HG02759 (cell line): ENCODE data around the gene RNF144B.
"Not testable (repeated sequence)": the region's sequence is repeated elsewhere in the genome, so short reads cannot be mapped to it uniquely, and the experiment has no call there.

Source experiments
- ATAC-seq: cut with Tn5 transposase; IDR thresholded peaks from one replicate; pipeline ENCODE4 v1.9.1; 2021; ENCODE audit warnings: mild to moderate bottlenecking, moderate library complexity; ENCODE audit not compliant: unreplicated experiment

The RNF144B gene

DNA sequence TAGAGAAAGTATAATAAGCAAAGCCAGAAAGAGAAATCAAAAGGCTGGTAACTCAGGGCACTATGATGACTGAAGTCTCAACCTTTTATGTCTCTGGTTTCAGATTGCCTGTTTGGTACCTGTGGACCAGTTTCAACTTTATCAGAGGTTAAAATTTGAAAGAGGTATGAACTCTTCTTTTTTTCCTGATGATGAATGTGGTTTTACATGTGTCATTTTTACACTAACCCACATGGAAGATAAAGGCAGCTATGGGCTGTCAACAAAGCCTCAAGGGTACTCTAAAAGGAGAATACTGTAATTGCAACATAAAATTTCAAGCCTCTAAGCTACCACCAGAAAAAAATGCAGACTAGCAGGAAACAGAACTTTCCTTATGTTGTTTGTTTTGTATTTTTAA, 52.4 kb downstream of the RNF144B start:
- no peak for ATAC-seq

DNA sequence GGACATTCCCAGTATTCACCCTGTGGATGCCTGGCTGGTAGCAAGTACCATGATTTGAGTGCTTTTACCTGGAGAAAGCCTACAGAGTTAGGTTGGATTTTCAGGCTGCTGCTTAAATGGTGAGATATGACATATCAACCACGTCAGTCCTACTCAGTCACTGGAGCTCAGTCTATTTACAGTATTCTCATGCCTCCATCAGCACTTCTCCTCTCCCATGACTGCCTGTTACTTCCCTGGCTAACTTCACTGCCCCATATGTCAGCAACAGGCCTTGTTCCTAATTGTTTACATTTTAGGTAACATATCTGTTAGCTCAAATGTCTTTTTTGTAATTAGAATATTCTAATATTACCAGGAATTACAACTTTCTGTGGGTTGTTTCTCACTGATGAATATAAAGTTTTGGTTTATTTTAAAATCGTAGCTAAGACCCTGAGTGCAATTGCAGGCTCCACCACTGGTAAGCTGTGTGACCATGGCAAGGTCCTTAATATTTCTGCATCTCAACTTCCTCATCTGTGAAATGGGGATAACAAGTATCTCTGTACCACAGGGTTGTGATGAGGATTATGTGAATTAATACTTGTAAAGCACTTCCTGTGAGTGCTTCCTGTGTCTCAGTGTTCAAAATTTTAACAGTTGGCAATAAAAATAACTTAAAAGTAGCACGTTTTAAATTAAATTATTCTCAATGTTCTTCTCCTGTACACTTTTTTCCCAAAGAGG, 54.3 kb downstream of the RNF144B start:
- no peak for ATAC-seq

DNA sequence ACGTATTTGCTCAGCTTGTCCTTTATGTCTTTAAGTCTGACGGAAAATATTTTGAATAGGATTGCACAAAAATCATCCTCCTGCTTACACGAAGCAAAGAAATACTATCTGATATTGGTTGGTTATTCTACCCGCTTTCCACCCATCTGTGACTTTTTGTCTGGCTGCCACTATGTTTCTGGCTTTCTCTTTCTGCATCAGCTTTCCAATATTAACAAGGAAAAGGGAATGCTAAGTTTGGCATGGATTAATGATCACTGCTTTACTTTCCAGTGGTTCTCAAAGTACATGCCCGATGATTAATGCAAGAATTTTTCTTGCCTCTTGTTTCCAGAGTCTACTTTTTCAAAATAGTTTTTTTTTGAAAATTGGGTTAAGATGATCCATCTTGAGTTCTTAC, 57.0 kb downstream of the RNF144B start:
- no peak for ATAC-seq

DNA sequence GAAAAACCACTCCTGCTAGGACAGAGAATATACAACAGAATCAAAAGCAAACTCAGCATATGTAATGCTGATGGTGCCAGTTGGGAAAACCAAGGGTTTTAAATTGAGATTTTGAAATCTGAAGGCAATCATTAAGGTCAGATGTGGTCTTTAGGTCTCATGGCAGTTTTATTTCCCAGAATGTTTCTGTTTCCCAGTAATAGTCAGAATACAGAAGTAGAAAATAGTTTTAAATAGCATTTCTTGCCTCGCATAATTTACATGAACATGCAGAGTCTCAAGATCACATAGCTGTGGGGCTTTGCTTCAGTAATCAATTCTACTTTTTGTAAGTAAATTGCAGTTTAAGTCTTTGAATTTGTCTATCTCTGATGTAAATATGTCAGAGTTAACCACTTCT, 58.1 kb downstream of the RNF144B start:
- ATAC-seq, result no peak

DNA sequence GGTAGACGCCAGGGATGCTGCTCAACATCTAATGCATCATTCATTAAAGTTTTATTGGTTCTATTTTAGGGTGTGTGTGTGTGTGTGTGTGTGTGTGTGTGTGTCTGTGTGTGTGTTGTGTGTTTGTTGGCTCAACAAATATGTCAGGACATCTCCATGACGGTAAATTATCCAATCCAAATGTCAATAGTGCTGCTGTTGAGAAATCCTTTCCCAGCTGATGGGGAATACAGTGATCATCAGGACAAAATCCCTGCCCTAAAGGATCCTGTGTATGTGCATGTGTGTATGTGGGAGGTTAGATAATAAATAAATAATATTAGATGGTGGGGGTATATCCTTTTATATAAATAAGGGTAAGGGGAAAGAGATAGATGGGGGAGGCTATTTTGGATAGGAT, 59.6 kb downstream of the RNF144B start:
- ATAC-seq, result no peak

DNA sequence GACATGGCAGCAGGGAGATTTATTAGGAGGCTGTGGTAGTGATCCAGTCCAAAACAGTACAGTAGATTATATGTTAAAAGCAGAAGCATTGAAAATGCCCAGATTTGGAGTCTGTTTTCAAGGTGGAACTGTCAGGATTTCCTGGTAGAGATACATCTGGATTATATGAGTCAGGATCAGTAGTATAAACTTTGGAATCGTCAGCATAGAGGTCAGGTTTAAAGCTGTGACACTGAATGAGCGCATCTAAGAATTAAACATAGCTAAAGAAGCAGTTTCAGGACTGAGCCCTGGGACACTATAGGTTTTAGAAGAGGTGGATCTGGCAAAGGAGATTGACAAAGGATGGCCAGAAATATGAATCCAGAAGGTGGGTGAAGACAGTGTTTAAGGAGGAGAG, 60.4 kb downstream of the RNF144B start:
- ATAC-seq, result no peak

DNA sequence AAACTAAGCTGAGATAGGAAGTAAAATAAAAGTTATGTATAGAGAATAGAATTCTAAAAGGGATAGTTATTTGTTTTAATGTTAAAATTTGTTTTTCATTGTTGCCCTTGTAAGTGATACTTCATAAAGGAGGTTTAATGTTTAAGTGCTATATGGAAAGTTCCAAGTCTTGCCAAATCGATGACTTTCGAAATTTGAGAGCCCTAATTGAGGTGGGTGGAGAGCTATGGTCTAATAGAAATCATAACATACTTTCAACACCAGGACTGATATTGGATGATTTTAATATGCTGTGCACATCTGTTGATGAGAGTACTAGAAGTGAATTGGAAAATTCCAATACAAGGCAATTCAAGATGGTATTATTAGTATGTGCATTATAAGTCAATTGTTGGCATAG, 64.6 kb downstream of the RNF144B start:
- ATAC-seq, result no peak

DNA sequence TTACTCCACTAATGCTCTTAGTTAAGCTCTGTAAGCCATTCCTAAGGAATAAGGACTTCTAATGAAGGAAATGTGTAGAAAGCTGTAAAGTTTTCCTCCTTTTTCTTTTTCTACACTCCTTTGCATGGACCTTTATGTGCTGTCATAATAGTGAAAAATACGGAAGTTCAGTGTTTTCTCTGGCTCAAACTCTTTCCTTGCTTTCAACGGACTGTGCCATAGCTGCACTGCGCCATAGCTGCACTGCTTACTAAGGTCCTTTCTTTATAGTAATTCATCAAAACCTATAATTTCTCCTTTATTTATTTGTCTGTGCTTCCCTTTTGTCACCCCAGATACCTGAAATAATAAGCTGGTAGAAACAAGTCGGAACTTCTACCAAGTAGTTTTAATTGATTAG, 67.3 kb downstream of the RNF144B start:
- ATAC-seq, result no peak

DNA sequence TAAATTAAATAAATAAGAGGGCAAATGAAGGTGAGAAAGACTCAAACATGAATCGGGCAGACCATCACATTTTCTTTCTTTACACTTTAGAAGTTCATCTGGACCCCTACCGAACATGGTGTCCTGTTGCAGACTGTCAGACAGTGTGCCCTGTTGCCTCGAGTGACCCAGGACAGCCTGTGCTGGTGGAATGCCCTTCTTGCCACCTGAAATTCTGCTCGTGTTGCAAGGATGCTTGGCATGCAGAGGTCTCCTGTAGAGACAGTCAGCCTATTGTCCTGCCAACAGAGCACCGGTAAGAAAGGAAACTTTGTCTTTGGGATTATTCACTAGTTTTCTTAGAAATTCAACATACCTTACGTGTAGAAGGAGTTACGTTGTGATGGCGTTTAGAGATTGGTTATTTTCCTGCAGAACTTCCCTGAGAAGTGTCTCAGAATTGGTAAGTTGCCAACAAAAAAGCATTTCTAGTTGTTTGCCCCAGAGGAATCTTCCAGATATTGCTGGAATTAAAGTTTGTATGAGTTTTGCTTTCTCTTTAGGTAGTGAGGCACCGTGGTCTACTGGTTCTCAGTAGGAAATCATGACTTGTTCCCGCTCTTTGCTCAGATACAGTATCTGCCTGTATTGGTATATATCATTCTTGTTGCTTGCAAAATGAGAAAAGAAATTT, 70.1 kb downstream of the RNF144B start:
- ATAC-seq, result no peak

DNA sequence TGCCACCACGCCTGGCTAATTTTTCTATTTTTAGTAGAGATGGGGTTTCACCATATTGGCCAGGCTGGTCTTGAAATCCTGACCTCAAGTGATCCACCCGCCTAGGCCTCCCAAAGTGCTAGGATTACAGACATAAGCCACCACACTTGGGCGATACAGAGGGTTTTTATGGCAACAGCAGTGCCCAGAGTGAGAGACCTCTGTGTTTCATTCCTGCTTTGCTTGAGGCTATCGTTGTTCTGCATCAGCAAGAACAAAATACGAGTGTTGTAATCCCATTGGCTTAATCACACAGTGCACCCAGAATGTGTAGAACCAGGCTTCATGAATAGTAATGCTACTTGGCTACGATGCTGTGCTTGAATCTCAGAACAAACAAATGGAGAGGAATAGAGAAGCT, 70.9 kb downstream of the RNF144B start:
- not testable (repeated sequence) for ATAC-seq

DNA sequence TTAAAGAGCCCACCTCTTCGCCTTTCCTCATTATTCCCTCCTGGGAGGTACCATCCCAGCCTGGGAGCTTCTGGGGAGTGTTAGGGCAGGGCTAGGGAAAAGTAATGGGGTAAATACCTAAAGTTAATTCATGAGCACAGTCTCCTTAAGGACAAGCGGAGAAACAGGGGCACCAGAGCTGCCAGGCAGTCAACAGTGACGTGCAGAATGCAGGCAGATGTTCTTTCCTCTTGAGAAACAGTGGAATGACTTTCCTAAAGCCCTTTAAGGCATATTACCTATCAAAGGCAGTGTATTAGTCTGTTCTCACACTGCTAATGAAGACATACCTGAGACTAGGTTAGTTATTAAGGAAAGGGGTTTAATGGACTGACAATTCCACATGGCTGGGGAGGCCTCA, 76.3 kb downstream of the RNF144B start:
- no peak for ATAC-seq

DNA sequence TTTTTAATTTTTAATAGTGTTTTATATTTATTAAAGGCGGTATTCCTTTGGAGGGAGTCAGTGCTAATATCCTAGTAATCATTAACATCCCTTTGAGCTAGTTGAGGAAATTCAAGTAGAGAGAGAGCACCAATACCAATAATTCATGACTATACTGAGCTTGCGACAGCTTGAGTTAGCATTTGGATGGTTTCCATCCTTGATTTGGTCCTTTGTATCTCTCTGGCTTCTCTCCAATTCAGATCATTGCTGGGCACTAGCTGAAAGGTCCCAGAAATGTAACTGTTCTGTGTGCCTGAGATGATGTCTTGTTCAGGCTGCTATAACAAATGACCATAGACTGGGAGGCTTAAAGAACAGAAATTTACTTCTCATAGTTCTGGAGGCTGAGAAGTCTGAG, 77.0 kb downstream of the RNF144B start:
- no peak for ATAC-seq

DNA sequence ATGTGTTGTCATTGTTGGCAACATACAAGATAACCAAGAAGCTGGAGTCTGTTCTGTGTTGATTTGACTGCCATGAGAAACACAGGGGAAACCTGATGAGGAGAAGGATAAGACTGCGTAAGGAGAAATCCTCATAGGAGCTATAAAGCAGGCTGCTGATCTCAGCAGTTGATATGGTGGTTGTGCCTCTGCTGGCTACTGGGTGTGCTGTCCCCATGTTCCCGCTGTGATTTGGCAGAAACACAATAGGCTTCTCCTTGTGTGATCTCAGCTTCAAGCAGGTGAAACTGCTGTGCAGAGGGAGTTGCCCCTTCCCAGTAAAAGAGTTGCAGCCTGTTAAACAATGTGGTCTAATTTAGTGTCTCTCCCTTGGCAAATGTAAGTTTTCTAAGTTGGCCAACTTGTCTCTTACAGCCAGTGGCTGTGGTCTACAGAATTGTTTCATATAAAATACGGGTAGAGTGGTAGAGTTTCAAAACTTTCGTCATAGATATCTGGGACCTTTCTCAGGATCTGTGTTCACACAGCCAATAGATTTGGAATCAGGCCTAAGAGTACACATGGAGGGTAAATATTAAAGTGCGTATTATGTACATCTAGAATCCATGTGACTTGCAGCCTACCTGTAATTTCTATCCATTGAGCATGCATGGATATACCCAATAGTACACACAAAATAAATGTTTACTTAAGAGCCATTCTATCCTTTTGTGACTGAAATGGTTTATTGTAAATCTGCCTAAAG, 78.4 kb downstream of the RNF144B start:
- ATAC-seq, result no peak

DNA sequence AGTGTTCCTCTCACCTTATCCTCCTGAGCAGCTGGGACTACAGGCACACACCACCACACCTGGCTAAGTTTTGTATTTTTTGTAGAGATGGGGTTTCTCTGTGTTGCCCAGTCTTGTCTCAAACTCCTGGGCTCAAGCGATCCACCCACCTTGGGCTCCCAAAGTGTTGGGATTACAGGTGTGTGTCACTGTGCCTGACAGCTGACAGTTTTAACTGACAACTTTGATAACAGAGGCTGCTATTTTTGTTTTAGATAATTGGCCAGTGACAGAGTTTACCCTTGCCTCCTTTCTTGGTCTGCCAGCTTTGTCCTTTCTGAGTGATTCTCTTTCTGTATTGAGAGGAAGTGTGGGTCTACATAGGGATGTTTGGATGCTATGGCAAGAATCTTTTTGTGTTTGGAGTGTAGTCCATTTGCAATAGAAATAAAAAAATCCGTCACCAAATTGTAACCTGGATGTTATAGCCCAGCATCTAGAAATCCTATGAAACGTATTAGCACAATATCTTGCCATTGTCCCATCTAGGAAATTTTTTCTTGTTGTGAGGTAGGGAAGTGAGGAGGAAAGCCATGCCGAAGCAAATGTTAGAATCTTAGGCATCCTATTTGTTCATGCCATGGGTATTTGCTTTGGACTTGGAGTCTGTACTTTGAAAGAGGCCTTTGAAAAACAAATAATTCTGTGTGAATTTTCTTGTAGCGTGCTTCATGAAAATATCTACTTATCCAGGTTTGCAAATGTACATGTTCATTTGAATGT, 80.8 kb downstream of the RNF144B start:
- ATAC-seq, result no peak

DNA sequence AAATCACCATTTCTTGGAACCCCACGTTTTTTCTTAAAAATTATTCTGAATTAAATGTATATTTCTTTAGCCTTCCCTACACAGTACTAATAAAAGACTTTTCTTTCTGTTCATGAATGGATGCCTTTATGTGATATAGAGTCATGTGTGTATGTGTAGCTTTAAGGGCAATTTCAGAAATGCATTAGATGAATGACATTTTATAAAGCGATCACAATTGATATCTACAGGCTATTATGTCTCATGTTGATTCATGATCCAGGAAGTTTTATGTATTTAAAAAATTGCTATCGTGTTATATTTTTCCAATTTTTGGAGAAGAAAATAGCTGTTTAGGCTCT, 81.3 kb downstream of the RNF144B start:
- no peak for ATAC-seq

DNA sequence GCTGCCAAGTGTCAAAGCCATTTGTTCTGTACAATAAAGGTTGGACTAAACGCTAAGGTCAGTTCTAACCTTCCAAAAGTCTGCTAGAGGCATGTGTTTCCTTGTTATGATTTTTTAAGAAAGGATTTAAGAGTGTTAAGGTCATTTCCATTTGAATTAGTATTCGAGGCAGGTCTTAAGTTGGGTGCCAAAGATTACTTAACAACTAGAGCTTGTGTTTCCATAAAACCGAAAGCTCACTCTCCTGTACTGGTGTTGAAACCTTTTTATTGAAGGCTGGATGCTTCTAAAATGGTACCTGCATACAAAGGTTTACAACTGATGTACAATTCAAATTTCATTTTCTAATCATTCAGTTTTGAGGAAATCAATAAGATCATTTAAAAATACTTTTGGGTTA, 82.4 kb downstream of the RNF144B start:
- ATAC-seq, result no peak

DNA sequence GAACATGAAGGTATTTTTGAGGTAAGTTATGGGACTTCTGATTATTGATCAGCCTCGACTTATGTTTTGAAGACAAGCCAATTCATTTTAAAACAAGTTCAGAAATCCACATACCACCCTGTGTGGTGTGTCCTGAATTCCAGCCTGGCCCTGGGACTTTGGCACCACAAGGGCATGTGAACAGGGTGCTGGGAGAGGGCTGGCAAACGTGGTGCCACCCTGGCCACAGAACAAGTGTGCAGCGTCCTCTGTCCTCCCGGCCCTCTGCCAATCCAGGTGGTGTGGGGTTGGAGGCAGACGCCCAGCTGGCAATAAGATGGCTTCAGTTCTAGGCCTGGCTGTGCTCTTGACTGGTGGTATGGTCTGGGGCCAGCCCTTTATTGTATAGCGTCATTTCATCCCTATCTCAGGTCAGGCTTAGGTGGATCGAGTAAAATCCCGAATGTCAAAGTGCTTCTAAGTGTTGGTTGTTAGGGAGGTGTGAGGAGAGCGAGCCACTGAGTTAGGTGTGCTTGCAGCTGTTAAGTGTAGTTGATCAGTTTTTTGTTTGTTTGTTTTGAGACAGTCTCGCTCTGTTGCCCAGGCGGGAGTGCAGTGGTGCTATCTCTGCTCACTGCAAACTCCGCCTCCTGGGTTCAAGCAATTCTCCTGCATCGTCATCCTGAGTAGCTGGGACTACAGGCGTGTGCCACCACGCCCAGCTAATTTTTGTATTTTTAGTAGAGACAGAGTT, 84.2 kb downstream of the RNF144B start:
- ATAC-seq, result no peak

DNA sequence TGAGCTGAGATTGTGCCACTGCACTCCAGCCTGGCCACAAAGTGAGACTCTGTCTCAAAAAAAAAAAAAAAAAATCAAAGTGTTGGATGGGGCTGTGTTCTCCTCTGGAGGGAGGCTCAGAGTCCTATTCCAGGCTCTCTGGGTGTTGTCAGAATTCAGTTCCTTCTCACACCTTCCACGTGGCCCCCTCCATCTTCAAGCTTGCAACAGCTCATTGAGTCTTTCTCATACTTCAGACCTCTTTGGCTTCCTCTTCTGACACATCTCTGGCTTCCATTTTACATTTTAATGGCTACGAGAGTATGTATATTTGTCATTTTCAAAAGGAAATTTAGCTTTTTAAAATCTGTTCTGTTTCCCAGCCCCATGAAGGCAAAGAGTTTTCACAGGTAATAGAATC, 85.8 kb downstream of the RNF144B start:
- no peak for ATAC-seq

DNA sequence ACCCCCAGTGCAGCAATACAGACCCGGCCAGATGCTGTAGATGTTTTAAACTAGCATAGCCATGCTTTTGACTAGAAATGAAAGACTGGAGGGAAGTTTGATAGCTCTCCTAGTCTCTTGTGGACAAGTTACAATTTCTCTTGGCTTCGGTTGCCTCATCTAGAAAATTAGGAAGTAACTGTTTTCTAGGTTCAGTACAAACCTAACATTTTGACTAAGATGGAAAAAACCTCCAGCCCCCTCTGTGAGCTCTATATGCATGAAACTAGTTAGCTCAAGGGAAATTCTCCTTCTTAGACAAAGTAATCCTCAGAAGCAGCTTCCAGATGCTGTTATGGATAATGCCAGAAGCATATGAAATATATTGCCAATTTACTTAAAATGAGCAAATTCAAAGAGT, 86.6 kb downstream of the RNF144B start:
- ATAC-seq, result peak; percentile 57

DNA sequence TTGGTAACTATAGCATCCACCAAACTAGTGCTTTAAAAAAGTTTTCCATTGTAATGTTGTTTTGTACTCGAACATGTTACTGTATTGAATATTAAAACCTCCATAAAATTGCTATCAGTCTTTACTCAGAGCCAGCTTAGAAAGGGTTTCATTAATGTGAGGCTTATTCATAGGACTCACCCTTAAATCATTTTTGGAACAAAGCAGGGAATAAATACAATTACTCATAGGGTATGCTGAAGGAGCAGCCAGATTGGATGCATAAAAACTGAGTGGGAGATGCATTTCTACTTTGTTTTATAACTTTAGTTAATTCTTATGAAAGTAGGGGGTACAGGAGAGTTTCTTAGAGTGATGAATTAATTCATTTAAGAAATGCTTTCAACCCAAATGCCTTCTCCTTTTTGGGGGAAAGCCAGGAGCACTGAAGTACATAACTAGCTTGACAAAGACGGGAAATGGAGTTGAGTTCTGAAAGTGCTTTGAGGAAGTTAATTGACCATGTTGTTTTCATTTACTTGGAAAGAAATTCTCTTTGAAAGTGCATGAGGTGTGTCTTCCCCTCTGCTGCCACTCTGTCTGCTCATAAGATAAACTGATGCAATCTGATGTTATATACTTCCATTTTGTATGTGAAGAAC, 90.3 kb downstream of the RNF144B start:
- ATAC-seq, result peak; percentile 42
